Calu3 (cell line): ENCODE measurements around the gene ZNF441. TPM values are rescaled to one million over a fixed set of nuclear protein-coding genes. Genes with fewer than 3 reads are reported as not detected.
A peak's percentile ranks its signal among the peaks of the same experiment; 100 is the strongest.
"Not testable (repeated sequence)": the region's sequence is repeated elsewhere in the genome, so short reads cannot be mapped to it uniquely, and the experiment has no call there.

Source experiments
- BruUV-seq: library from RNA; stranded (reverse); fragments of 400-500 nt; replicated peaks from 2 replicates; lab custom pipeline; 2021; lab: Mats Ljungman, UMichigan
- CTCF ChIA-PET: fragments of 300-600 bp; sonication (Branson Sonifier 250); formaldehyde crosslinking; loops from one replicate; lab custom pipeline; 2022; ENCODE audit warnings: antibody characterized with exemption; lab: Charles Lee
- DNase-seq: peaks from one replicate; pipeline ENCODE4 v3.0.0; 2022
- H3K27ac Mint-ChIP-seq: one replicate; pipeline ENCODE4 v1.8.0; 2022; ENCODE audit warnings: mixed read lengths; ENCODE audit not compliant: unreplicated experiment
- H3K27me3 Mint-ChIP-seq: one replicate; pipeline ENCODE4 v1.8.0; 2022; ENCODE audit warnings: mixed read lengths; ENCODE audit not compliant: unreplicated experiment
- H3K36me3 Mint-ChIP-seq: one replicate; pipeline ENCODE4 v1.8.0; 2022; ENCODE audit warnings: mild to moderate bottlenecking, moderate library complexity, mixed read lengths; ENCODE audit not compliant: insufficient read depth, unreplicated experiment
- H3K4me1 Mint-ChIP-seq: one replicate; pipeline ENCODE4 v1.8.0; 2022; ENCODE audit warnings: mild to moderate bottlenecking, low read depth, mixed read lengths; ENCODE audit not compliant: unreplicated experiment
- H3K4me3 Mint-ChIP-seq: one replicate; pipeline ENCODE4 v1.8.0; 2022; ENCODE audit warnings: mild to moderate bottlenecking, low read depth, moderate library complexity, mixed read lengths; ENCODE audit not compliant: unreplicated experiment
- H3K9me3 Mint-ChIP-seq: one replicate; pipeline ENCODE4 v1.8.0; 2022; ENCODE audit warnings: low read depth, mixed read lengths; ENCODE audit not compliant: unreplicated experiment
- CTCF ChIP-seq: fragments of 200-600 bp; IDR thresholded peaks from one replicate; pipeline ENCODE4 v1.8.0; 2022; ENCODE audit warnings: antibody characterized with exemption; ENCODE audit not compliant: unreplicated experiment
- intact Hi-C: fragments of 100-400 bp; cut with micrococcal nuclease; formaldehyde crosslinking; loops from one replicate; pipeline ENCODE4 v1.10.0; 2022; ENCODE audit not compliant: unreplicated experiment
- total RNA-seq: library from RNA; stranded (reverse); gene quantifications from 2 replicates; pipeline ENCODE4 v1.2.3, GENCODE V29; 2022

The ZNF441 gene
- total RNA-seq, 1 experiment from 2014 or later, result 3.4 TPM

- no peak for TF ChIP-seq CTCF
- CTCF ChIA-PET, result no interaction called here
- BruUV-seq, result no TSS peak
- Mint-ChIP-seq H3K27ac (peak overlapping the region; percentile 90), H3K36me3 (peaks cover 22% of the 10 kb centered on the region), H3K9me3 (peaks cover 10% of the 10 kb centered on the region), H3K27me3 (no peaks in the 10 kb centered on the region), H3K4me1 (no peaks in the 10 kb centered on the region), H3K4me3 (peak overlapping the region; percentile 95)
- intact Hi-C loops, result no loop called here
- peak; percentile 50 for DNase-seq
Observed at GRCh38 chr19:11767633-11768133, 883 bp downstream of the ZNF441 start.

GRCh38 chr19:11769995-11770394, 3.2 kb downstream of the ZNF441 start:
- DNase-seq, result no peak
- Mint-ChIP-seq H3K27ac (no peak overlapping the region), H3K9me3 (peaks cover 6% of the 10 kb centered on the region), H3K4me3 (no peak overlapping the region), H3K4me1 (no peaks in the 10 kb centered on the region), H3K36me3 (peaks cover 22% of the 10 kb centered on the region), H3K27me3 (no peaks in the 10 kb centered on the region)
- no TSS peak for BruUV-seq
- TF ChIP-seq CTCF, result no peak
- intact Hi-C loops, result no loop called here
- CTCF ChIA-PET, result no interaction called here

- H3K27me3 Mint-ChIP-seq, H3K4me1 Mint-ChIP-seq, intact Hi-C loops, CTCF ChIA-PET, H3K27ac Mint-ChIP-seq, H3K9me3 Mint-ChIP-seq, BruUV-seq, DNase-seq, H3K4me3 Mint-ChIP-seq: not testable (repeated sequence)
- H3K36me3 Mint-ChIP-seq, result peaks cover 20% of the 10 kb centered on the region
Observed at GRCh38 chr19:11771520-11771919, 4.7 kb downstream of the ZNF441 start.

- H3K27ac Mint-ChIP-seq, H3K36me3 Mint-ChIP-seq, H3K9me3 Mint-ChIP-seq, intact Hi-C loops, H3K27me3 Mint-ChIP-seq, CTCF ChIA-PET, H3K4me1 Mint-ChIP-seq, BruUV-seq, H3K4me3 Mint-ChIP-seq, DNase-seq: not testable (repeated sequence)
Observed at GRCh38 chr19:11776669-11777068, 9.9 kb downstream of the ZNF441 start.

- H3K36me3 Mint-ChIP-seq, result peaks cover 10% of the 10 kb centered on the region
Observed at GRCh38 chr19:11780431-11781020, 13.7 kb downstream of the ZNF441 start.

More at GRCh38 chr19:11780431-11781020, 13.7 kb downstream of the ZNF441 start:
- Mint-ChIP-seq H3K4me3 (no peak overlapping the region), H3K27me3 (no peaks in the 10 kb centered on the region), H3K27ac (no peak overlapping the region), H3K4me1 (no peaks in the 10 kb centered on the region), H3K9me3 (peaks cover 5% of the 10 kb centered on the region)
- BruUV-seq, result no TSS peak
- no peak for DNase-seq
- no peak for TF ChIP-seq CTCF
- CTCF ChIA-PET, result no interaction called here
- intact Hi-C loops, result no loop called here
